SK-N-SH (cell line): ENCODE results near the gene CELSR1. TPM values are rescaled to one million over a fixed set of nuclear protein-coding genes. Genes with fewer than 3 reads are reported as not detected.

Source experiments
- CTCF ChIA-PET: fragments of 300-600, 350-600 bp; formaldehyde crosslinking; extraction: SDS; loops from one replicate; lab custom pipeline; 2021; lab: Yijun Ruan, JAX
- POLR2A ChIA-PET: fragments of 350-600 bp; sonication (Branson Sonifier 250); formaldehyde crosslinking; extraction: SDS; loops from one replicate; lab custom pipeline; 2020; ENCODE audit warnings: antibody characterized with exemption, inconsistent platforms; lab: Yijun Ruan, JAX
- DNase-seq: peaks from one replicate; pipeline ENCODE4 v3.0.0; 2012
- H2AFZ ChIP-seq: fragments of 200-600 bp; sonication (generic); 2 replicates; pipeline ENCODE4 v1.8.1; 2016; ENCODE audit warnings: antibody characterized with exemption, mild to moderate bottlenecking, low read depth
- H3F3A ChIP-seq: fragments of 200-600 bp; sonication (generic); replicated peaks from 2 replicates; pipeline ENCODE3; 2016; ENCODE audit warnings: antibody characterized with exemption, mild to moderate bottlenecking; ENCODE audit not compliant: insufficient read depth
- H3K27ac ChIP-seq, 2 experiments: fragments of 200-500 bp in 1 of 2; fragments of 200-600 bp in 1 of 2; sonication (Bioruptor generic) in 1 of 2; sonication (generic), shearing (Covaris generic) in 1 of 2; 2 replicates each; pipeline versions ENCODE4 v1.5.1 to v1.6.1; 2014 to 2016; ENCODE audit warnings: low read depth in 2 of 2, inconsistent platforms in 1 of 2, low read length in 1 of 2, mild to moderate bottlenecking in 1 of 2, mixed read lengths in 1 of 2
- H3K27me3 ChIP-seq: fragments of 200-600 bp; sonication (generic), shearing (Covaris generic); 2 replicates; pipeline ENCODE4 v1.6.1; 2016; ENCODE audit warnings: mixed run types; ENCODE audit not compliant: insufficient read depth
- H3K36me3 ChIP-seq, 2 experiments: fragments of 200-500 bp in 1 of 2; fragments of 200-600 bp in 1 of 2; sonication (Bioruptor generic) in 1 of 2; sonication (generic) in 1 of 2; replicated peaks in 1 of 2; 2 replicates each; pipeline versions ENCODE3 to v1.5.1; 2014 to 2016; ENCODE audit warnings: low read length in 1 of 2, mild to moderate bottlenecking in 1 of 2; ENCODE audit not compliant: insufficient read depth in 2 of 2, control insufficient read depth in 1 of 2
- H3K4me1 ChIP-seq, 2 experiments: fragments of 200-500 bp in 1 of 2; fragments of 200-600 bp in 1 of 2; sonication (Bioruptor generic) in 1 of 2; sonication (generic), shearing (Covaris generic) in 1 of 2; 2 replicates each; pipeline versions ENCODE4 v1.5.1 to v1.6.1; 2014 to 2016; ENCODE audit warnings: low read depth in 1 of 2, low read length in 1 of 2, mixed run types in 1 of 2; ENCODE audit not compliant: insufficient read depth in 2 of 2, control insufficient read depth in 1 of 2
- H3K4me2 ChIP-seq: fragments of 200-600 bp; sonication (generic), shearing (Covaris generic); 2 replicates; pipeline ENCODE4 v1.6.1; 2017; ENCODE audit warnings: mixed run types
- H3K4me3 ChIP-seq, 2 experiments: fragments of 200-500 bp in 1 of 2; fragments of 200-600 bp in 1 of 2; sonication (Bioruptor generic) in 1 of 2; sonication (generic), shearing (Covaris generic) in 1 of 2; 2 replicates each; pipeline versions ENCODE4 v1.5.1 to v1.8.1; 2014 to 2016; ENCODE audit warnings: low read depth in 2 of 2, inconsistent platforms in 1 of 2, low read length in 1 of 2, mild to moderate bottlenecking in 1 of 2, mixed read lengths in 1 of 2, moderate library complexity in 1 of 2
- H3K79me2 ChIP-seq: fragments of 200-600 bp; sonication (generic); 2 replicates; pipeline ENCODE4 v1.8.1; 2017; ENCODE audit warnings: mild to moderate bottlenecking; ENCODE audit not compliant: insufficient read depth
- H3K9ac ChIP-seq: fragments of 200-600 bp; sonication (generic); 2 replicates; pipeline ENCODE4 v1.6.1; 2017; ENCODE audit warnings: mixed run types
- H3K9me2 ChIP-seq: fragments of 200-600 bp; sonication (generic); 2 replicates; pipeline ENCODE4 v1.6.1; 2017; ENCODE audit warnings: mixed run types
- H3K9me3 ChIP-seq: fragments of 200-600 bp; sonication (generic); 2 replicates; pipeline ENCODE4 v1.6.1; 2017; ENCODE audit warnings: mixed run types, mild to moderate bottlenecking, moderate library complexity
- H4K20me1 ChIP-seq: fragments of 200-600 bp; sonication (generic); 2 replicates; pipeline ENCODE4 v1.6.1; 2017; ENCODE audit warnings: mild to moderate bottlenecking, mixed run types; ENCODE audit not compliant: insufficient read depth
- CHD2 ChIP-seq: fragments of 150-350 bp; IDR thresholded peaks from 2 replicates; pipeline ENCODE4 v1.6.1; 2018; ENCODE audit warnings: low read length; ENCODE audit not compliant: partially characterized antibody
- EP300 ChIP-seq, 2 experiments: IDR thresholded peaks; 2 replicates each; pipeline versions ENCODE4 v1.4.0 to v1.6.1; 2012; ENCODE audit warnings: borderline replicate concordance in 1 of 2, low read depth in 1 of 2, low read length in 1 of 2
- FOXJ3 ChIP-seq: sonication (generic); formaldehyde crosslinking; IDR thresholded peaks from 2 replicates; pipeline ENCODE4 v1.5.1; 2020; ENCODE audit warnings: mild to moderate bottlenecking, missing genetic modification reagents
- FOXM1 ChIP-seq: IDR thresholded peaks from 2 replicates; pipeline ENCODE4 v1.4.0; 2012; ENCODE audit warnings: low read depth, mild to moderate bottlenecking
- GABPA ChIP-seq: IDR thresholded peaks from 2 replicates; pipeline ENCODE4 v1.4.0; 2012; ENCODE audit warnings: low read depth, mild to moderate bottlenecking
- JUND ChIP-seq: IDR thresholded peaks from 2 replicates; pipeline ENCODE4 v1.4.0; 2012
- MXI1 ChIP-seq: IDR thresholded peaks from 2 replicates; pipeline ENCODE4 v1.6.1; 2012; ENCODE audit warnings: mild to moderate bottlenecking, low read depth, low read length, improper control_type of control experiment
- NRF1 ChIP-seq: IDR thresholded peaks from 2 replicates; pipeline ENCODE4 v1.6.1; 2012; ENCODE audit warnings: low read depth, mild to moderate bottlenecking, low read length
- TAF1 ChIP-seq: IDR thresholded peaks from 2 replicates; pipeline ENCODE4 v1.6.1; 2012; ENCODE audit warnings: low read depth, mild to moderate bottlenecking, low read length, moderate library complexity, borderline replicate concordance
- TCF12 ChIP-seq: IDR thresholded peaks from 2 replicates; pipeline ENCODE4 v1.4.0; 2012
- TEAD4 ChIP-seq: IDR thresholded peaks from 2 replicates; pipeline ENCODE4 v1.4.0; 2012; ENCODE audit warnings: mild to moderate bottlenecking, borderline replicate concordance; ENCODE audit not compliant: insufficient read depth
- WGBS: methylation state at CpG from one replicate; pipeline ENCODE4 v1.1.6; 2017; ENCODE audit warnings: low lambda C conversion rate; 5-methylcytosine and 5-hydroxymethylcytosine counted together
- polyA plus RNA-seq, 3 experiments: library from polyadenylated mRNA; depleted of rRNA; stranded (reverse); fragments of >200 nt; gene quantifications; 2 replicates each; pipeline ENCODE4 v1.2.3, GENCODE V29; 2012
- TF ChIP-seq, protein P1 (sequence below): IDR thresholded peaks from 2 replicates; pipeline ENCODE4 v1.4.0; 2012; ENCODE audit warnings: low read depth, borderline replicate concordance
- TF ChIP-seq, protein P2 (sequence below): IDR thresholded peaks from 2 replicates; pipeline ENCODE4 v1.6.1; 2012; ENCODE audit warnings: mild to moderate bottlenecking, low read depth, low read length, moderate library complexity
- TF ChIP-seq, protein P3 (sequence below): IDR thresholded peaks from 2 replicates; pipeline ENCODE4 v1.4.0; 2012; ENCODE audit warnings: low read depth, borderline replicate concordance
- TF ChIP-seq, protein P4 (sequence below): IDR thresholded peaks from 2 replicates; pipeline ENCODE4 v1.4.0; 2012; ENCODE audit warnings: low read depth
- TF ChIP-seq, protein P5 (sequence below): fragments of 150-350 bp; IDR thresholded peaks from 2 replicates; pipeline ENCODE4 v1.6.1; 2017; ENCODE audit warnings: antibody characterized with exemption, low read length, low read depth, borderline replicate concordance

CELSR1 gene
- polyA plus RNA-seq, 1 of the 3 experiments (the other 2 are of a cell fraction) = 5.0 TPM

DNA sequence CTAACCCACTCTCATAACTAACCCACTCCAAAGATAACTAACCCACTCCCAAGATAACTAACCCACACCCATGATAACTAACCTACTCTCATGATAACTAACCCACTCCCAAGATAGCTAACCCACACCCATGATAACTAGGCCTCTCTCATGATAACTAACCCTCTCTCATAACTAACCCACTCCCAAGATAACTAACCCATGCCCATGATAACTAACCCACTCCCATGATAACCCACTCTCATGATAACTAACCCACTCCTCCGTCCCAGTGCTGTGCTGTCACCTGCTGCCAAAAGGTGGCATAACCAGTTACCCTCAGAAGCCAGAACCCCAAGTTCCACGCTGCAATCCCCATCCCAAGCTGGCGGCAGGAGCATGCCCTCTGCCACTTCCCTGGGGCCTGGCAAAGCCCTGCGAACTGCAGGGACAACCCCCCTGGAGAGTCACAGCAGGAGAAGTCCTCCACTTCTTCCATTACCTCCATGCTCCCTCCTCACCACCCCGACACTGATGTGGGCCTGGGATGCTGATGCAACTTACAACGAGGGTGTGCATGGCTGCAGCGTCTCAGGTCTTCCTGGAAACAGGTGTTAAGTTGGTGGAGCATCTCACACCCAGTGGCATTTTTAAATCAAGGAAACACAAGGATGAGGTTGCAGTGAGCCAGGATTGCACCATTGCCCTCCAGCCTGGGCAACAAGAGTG, 30.8 kb upstream of the CELSR1 start:
- Histone ChIP-seq H3K9ac (no peak overlapping the region), H4K20me1 (no peaks in the 10 kb centered on the region), H3K27me3 (no peaks in the 10 kb centered on the region), H3K27ac (no peak overlapping the region), H3K4me1 (peaks cover 0 to 12% of the 10 kb centered on the region in 2 experiments; a peak in 1 of 4 replicates), H2AFZ (no peak overlapping the region), H3F3A (peaks cover 5% of the 10 kb centered on the region), H3K9me3 (no peaks in the 10 kb centered on the region), H3K9me2 (no peaks in the 10 kb centered on the region), H3K4me3 (no peak overlapping the region), H3K4me2 (no peak overlapping the region), H3K36me3 (no peaks in the 10 kb centered on the region), H3K79me2 (no peaks in the 10 kb centered on the region)
- ChIA-PET CTCF (interaction anchor here (0.7 to 0.8 kb wide), 2 partner anchors 92 to 96 kb away, joined by 3 to 4 read pairs; no protein-coding TSS in a partner anchor), POLR2A (no interaction called here)
- TF ChIP-seq EP300 (IDR thresholded peaks at IDR 0.05; ENCODE audit: borderline replicate concordance in 1 of 2, low read depth in 1 of 2, low read length in 1 of 2) (no peak), GABPA (no peak), MXI1 (no peak), TCF12 (no peak), CHD2 (no peak), FOXM1 (no peak), JUND (no peak), TEAD4 (no peak), TAF1 (no peak), FOXJ3 (no peak), NRF1 (no peak)
- TF ChIP-seq, protein P1, sequence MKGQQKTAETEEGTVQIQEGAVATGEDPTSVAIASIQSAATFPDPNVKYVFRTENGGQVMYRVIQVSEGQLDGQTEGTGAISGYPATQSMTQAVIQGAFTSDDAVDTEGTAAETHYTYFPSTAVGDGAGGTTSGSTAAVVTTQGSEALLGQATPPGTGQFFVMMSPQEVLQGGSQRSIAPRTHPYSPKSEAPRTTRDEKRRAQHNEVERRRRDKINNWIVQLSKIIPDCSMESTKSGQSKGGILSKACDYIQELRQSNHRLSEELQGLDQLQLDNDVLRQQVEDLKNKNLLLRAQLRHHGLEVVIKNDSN = no peak
- TF ChIP-seq, protein P2, sequence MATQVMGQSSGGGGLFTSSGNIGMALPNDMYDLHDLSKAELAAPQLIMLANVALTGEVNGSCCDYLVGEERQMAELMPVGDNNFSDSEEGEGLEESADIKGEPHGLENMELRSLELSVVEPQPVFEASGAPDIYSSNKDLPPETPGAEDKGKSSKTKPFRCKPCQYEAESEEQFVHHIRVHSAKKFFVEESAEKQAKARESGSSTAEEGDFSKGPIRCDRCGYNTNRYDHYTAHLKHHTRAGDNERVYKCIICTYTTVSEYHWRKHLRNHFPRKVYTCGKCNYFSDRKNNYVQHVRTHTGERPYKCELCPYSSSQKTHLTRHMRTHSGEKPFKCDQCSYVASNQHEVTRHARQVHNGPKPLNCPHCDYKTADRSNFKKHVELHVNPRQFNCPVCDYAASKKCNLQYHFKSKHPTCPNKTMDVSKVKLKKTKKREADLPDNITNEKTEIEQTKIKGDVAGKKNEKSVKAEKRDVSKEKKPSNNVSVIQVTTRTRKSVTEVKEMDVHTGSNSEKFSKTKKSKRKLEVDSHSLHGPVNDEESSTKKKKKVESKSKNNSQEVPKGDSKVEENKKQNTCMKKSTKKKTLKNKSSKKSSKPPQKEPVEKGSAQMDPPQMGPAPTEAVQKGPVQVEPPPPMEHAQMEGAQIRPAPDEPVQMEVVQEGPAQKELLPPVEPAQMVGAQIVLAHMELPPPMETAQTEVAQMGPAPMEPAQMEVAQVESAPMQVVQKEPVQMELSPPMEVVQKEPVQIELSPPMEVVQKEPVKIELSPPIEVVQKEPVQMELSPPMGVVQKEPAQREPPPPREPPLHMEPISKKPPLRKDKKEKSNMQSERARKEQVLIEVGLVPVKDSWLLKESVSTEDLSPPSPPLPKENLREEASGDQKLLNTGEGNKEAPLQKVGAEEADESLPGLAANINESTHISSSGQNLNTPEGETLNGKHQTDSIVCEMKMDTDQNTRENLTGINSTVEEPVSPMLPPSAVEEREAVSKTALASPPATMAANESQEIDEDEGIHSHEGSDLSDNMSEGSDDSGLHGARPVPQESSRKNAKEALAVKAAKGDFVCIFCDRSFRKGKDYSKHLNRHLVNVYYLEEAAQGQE = no peak
- TF ChIP-seq, protein P3, sequence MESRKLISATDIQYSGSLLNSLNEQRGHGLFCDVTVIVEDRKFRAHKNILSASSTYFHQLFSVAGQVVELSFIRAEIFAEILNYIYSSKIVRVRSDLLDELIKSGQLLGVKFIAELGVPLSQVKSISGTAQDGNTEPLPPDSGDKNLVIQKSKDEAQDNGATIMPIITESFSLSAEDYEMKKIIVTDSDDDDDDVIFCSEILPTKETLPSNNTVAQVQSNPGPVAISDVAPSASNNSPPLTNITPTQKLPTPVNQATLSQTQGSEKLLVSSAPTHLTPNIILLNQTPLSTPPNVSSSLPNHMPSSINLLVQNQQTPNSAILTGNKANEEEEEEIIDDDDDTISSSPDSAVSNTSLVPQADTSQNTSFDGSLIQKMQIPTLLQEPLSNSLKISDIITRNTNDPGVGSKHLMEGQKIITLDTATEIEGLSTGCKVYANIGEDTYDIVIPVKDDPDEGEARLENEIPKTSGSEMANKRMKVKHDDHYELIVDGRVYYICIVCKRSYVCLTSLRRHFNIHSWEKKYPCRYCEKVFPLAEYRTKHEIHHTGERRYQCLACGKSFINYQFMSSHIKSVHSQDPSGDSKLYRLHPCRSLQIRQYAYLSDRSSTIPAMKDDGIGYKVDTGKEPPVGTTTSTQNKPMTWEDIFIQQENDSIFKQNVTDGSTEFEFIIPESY = no peak
- TF ChIP-seq, protein P4, sequence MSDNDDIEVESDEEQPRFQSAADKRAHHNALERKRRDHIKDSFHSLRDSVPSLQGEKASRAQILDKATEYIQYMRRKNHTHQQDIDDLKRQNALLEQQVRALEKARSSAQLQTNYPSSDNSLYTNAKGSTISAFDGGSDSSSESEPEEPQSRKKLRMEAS = no peak
- TF ChIP-seq, protein P5, sequence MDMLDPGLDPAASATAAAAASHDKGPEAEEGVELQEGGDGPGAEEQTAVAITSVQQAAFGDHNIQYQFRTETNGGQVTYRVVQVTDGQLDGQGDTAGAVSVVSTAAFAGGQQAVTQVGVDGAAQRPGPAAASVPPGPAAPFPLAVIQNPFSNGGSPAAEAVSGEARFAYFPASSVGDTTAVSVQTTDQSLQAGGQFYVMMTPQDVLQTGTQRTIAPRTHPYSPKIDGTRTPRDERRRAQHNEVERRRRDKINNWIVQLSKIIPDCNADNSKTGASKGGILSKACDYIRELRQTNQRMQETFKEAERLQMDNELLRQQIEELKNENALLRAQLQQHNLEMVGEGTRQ = no peak
- no peak for DNase-seq
- WGBS = 49% methylated on average over 5 of the region's 7 CpGs
